Nephron progenitor cell (in vitro differentiated cells): ENCODE data around the gene EMX1.

Source experiments
- DNase-seq: peaks from one replicate; pipeline ENCODE4 v3.0.0; 2021
- H3K27ac Mint-ChIP-seq: 2 replicates; pipeline ENCODE4 v1.8.0; 2021; ENCODE audit warnings: mild to moderate bottlenecking, moderate library complexity, mixed read lengths
- H3K27me3 Mint-ChIP-seq: 2 replicates; pipeline ENCODE4 v1.8.0; 2021; ENCODE audit warnings: mild to moderate bottlenecking, low read depth, mixed read lengths; ENCODE audit not compliant: poor library complexity
- H3K36me3 Mint-ChIP-seq: 2 replicates; pipeline ENCODE4 v1.8.0; 2021; ENCODE audit warnings: low read depth, mixed read lengths
- H3K4me1 Mint-ChIP-seq: 2 replicates; pipeline ENCODE4 v1.8.0; 2021; ENCODE audit warnings: mixed read lengths
- H3K4me3 Mint-ChIP-seq: 2 replicates; pipeline ENCODE4 v1.8.0; 2021; ENCODE audit warnings: mild to moderate bottlenecking, moderate library complexity, mixed read lengths
- H3K9me3 Mint-ChIP-seq: 2 replicates; pipeline ENCODE4 v1.8.0; 2021; ENCODE audit warnings: mild to moderate bottlenecking, moderate library complexity, mixed read lengths
- TF ChIP-seq, protein P1 (sequence below): fragments of 200-600 bp; sonication (generic); IDR thresholded peaks from 2 replicates; pipeline ENCODE4 v1.5.0; 2021; ENCODE audit warnings: antibody characterized with exemption

Gene EMX1

DNA sequence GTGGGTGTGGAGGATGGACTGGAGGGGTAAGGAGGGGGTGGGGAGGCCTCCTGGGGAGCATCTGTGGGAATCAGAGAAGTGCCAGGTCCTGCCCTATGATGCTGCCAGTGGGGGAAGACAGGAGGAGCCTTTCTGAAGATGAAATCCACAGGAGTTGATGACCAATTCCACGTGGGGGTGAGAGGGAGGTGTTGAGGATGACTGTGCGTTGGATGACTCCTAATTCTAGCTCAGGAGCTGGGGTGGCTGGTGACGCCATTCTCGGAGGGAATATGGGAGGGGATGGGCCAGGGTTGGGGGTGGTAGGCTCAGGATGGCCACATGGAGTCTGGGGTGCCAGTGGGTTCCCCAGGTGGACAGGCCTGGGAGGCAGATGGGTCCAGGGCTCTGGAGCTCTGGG lies 32.3 kb downstream of the EMX1 start:
- no peak overlapping the region for H3K4me3 Mint-ChIP-seq
- no peak for DNase-seq
- no peaks in the 10 kb centered on the region for H3K9me3 Mint-ChIP-seq
- TF ChIP-seq, protein P1, sequence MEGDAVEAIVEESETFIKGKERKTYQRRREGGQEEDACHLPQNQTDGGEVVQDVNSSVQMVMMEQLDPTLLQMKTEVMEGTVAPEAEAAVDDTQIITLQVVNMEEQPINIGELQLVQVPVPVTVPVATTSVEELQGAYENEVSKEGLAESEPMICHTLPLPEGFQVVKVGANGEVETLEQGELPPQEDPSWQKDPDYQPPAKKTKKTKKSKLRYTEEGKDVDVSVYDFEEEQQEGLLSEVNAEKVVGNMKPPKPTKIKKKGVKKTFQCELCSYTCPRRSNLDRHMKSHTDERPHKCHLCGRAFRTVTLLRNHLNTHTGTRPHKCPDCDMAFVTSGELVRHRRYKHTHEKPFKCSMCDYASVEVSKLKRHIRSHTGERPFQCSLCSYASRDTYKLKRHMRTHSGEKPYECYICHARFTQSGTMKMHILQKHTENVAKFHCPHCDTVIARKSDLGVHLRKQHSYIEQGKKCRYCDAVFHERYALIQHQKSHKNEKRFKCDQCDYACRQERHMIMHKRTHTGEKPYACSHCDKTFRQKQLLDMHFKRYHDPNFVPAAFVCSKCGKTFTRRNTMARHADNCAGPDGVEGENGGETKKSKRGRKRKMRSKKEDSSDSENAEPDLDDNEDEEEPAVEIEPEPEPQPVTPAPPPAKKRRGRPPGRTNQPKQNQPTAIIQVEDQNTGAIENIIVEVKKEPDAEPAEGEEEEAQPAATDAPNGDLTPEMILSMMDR = no peak
- H3K27ac Mint-ChIP-seq = no peak overlapping the region
- no peaks in the 10 kb centered on the region for H3K36me3 Mint-ChIP-seq
- peaks cover 32% of the 10 kb centered on the region for H3K4me1 Mint-ChIP-seq
- peaks cover 30% of the 10 kb centered on the region for H3K27me3 Mint-ChIP-seq

GRCh38 chr2:72950558-72951255 lies 33.4 kb downstream of the EMX1 start:
- Mint-ChIP-seq H3K27ac (no peak overlapping the region), H3K4me3 (no peak overlapping the region), H3K27me3 (peaks cover 25% of the 10 kb centered on the region), H3K9me3 (no peaks in the 10 kb centered on the region), H3K36me3 (no peaks in the 10 kb centered on the region), H3K4me1 (peaks cover 42% of the 10 kb centered on the region)
- no peak for DNase-seq
- TF ChIP-seq, protein P1 = no peak

- peaks cover 21% of the 10 kb centered on the region for H3K27me3 Mint-ChIP-seq
- TF ChIP-seq, protein P1 = no peak
- no peak overlapping the region for H3K27ac Mint-ChIP-seq
Observed at GRCh38 chr2:72951303-72952095, 34.2 kb downstream of the EMX1 start.

GRCh38 chr2:72952110-72952823 lies 34.9 kb downstream of the EMX1 start:
- Mint-ChIP-seq H3K9me3 (no peaks in the 10 kb centered on the region), H3K4me3 (no peak overlapping the region), H3K4me1 (peaks cover 50% of the 10 kb centered on the region), H3K36me3 (no peaks in the 10 kb centered on the region), H3K27me3 (peaks cover 16% of the 10 kb centered on the region), H3K27ac (no peak overlapping the region)
- no peak for DNase-seq
- TF ChIP-seq, protein P1 = no peak

More at GRCh38 chr2:72951303-72952095, 34.2 kb downstream of the EMX1 start:
- DNase-seq = no peak
- no peaks in the 10 kb centered on the region for H3K36me3 Mint-ChIP-seq
- no peak overlapping the region for H3K4me3 Mint-ChIP-seq
- H3K4me1 Mint-ChIP-seq = peaks cover 44% of the 10 kb centered on the region
- H3K9me3 Mint-ChIP-seq = no peaks in the 10 kb centered on the region

DNA sequence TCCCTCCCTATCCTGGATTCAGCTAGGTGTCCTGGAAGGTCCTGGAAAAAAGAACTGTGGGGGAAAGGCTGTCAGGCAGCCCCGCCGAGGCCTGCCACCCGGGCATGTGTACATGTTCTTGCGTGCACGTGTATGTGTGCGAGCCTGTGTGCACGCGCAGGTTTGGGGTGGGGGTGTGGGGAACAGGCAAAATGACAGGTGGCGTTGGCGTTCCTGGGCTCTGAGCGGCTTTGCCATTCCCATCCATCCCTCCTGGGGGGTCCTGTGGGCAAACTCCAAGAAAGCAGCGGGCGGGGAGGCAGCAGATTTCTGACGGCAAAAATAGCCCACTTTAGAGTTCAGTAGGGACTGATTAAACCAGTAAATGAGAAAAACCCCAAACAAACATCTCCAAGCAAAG lies 35.6 kb downstream of the EMX1 start:
- DNase-seq = no peak
- Mint-ChIP-seq H3K9me3 (no peaks in the 10 kb centered on the region), H3K27me3 (peaks cover 16% of the 10 kb centered on the region), H3K27ac (no peak overlapping the region), H3K4me1 (peaks cover 50% of the 10 kb centered on the region), H3K4me3 (no peak overlapping the region), H3K36me3 (no peaks in the 10 kb centered on the region)
- TF ChIP-seq, protein P1 = no peak
